IPS DF 19.7 (cell line): Measurements from ENCODE around the gene GFY.
"Not testable (repeated sequence)": the region's sequence is repeated elsewhere in the genome, so short reads cannot be mapped to it uniquely, and the experiment has no call there.

Experiments
- DNase-seq: peaks from one replicate; pipeline ENCODE4 v3.0.0-alpha.2; 2013; ENCODE audit warnings: low read depth, low spot score

GFY gene

GRCh38 chr19:49468746-49469447, 43.7 kb downstream of the GFY start:
- DNase-seq: peak; percentile 90

DNA sequence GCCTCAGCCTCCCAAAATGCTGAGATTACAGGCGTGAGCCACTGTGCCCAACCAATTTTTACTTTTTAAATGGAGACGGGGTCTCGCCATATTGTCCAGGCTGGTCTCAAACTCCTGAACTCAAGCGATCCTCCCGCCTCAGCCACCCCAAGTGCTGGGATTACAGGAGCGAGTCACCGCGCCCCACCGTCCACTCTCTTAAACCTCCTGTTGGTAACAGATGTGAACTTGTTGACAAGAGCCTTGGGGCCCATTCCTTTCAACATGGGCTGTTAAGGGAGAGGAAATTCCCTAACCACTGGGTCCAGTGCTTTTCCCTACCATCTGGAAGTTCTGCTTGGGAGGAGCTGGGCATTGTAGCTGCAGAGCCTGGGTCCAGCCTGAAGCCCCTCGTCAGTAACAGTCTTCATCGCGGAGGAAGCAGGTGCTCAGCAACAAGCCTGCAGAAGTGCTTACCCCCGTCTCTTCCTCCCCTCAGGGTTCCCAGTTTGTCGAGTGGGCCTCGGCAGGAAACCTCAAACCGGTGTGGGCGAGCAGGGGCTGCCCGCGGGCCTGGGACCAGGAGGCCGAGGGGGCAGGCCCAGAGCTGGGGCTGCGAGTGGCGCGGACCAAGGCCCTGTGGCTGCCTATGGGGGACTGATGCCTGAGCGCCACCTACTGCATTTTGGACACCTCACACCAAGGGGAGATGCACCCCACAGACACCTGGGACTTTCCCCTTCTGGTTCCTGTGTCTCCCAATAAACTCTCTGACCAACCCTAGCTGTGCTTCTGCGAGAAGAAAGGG, 44.8 kb downstream of the GFY start:
- no peak for DNase-seq

DNA sequence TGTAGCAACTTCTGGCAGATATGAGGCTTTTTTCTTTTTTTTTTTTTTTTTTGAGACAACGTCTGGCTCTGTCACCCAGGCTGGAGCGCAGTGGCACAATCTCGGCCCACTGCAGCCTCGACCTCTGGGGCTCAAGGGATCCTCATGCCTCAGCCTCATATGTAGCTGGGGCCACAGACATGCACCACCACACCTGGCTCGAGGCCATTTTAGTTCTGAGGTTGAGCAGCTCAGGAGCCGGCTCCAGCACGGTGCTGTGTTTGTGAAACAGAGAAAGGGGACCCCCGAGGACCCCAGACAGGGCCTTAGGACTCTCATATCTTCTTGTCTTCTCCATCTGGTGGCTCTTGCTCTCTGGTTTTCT, 45.4 kb downstream of the GFY start:
- DNase-seq: no peak

DNA sequence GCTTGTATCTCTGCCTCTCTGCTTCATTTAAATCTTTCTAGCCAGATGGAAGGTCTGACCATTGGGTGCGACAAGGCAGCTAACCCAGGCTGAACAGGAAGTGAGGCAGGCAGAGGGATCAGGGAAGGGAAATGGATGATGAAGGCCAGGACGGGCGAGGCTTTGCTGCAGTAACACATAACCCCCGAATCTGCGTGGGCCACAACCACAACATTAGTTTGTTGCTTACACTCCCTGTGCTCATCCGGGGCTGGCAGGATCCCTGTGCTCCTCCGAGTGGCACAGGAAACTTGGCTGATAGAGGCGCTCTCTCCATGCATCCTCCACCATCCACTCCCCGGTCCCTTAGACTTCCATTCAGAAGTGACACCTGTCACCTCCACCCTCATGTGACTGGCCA, 47.7 kb downstream of the GFY start:
- no peak for DNase-seq

DNA sequence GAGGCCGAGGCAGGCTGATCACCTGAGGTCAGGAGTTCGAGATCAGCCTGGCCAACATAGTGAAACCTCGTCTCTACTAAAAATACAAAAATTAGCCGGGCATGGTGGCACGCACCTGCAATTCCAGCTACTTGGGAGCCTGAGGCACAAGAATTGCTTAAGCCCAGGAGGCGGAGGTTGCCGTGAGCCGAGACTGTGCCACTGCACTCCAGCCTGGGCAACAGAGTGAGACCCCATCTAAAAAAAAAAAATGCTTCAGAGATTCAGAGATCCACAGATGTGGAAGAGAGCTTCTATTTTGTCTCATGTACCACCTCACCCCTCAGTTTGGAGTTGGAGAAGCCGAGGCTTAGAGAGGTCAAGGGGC, 48.3 kb downstream of the GFY start:
- DNase-seq: not testable (repeated sequence)

- no peak for DNase-seq
These were observed 48.8 kb downstream of the GFY start, which contains the start of gene FLT3LG for GRCh38 chr19:49473868-49474541. TSS of gene FLT3LG (plus strand) at chr19:49474215. CDS start at chr19:49474640, 425 bp downstream.

DNA sequence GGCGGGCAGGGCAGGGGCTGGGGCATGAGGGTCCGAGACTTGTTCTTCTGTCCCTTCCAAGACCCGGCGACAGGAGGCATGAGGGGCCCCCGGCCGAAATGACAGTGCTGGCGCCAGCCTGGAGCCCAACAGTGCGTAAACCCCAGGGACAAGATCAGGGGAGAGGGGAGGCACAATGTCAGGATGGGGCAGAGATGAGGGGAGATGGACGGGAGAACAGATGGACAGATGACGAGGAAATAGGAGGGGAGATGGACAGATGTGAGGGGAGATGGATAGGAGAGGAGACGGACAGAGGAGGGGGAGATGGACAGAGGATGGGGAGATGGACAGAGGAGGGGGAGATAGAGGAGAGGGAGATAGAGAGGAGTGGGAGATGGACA, 49.3 kb downstream of the GFY start:
- no peak for DNase-seq

- DNase-seq: no peak
These were observed 50.2 kb downstream of the GFY start for GRCh38 chr19:49475191-49475917.

DNA sequence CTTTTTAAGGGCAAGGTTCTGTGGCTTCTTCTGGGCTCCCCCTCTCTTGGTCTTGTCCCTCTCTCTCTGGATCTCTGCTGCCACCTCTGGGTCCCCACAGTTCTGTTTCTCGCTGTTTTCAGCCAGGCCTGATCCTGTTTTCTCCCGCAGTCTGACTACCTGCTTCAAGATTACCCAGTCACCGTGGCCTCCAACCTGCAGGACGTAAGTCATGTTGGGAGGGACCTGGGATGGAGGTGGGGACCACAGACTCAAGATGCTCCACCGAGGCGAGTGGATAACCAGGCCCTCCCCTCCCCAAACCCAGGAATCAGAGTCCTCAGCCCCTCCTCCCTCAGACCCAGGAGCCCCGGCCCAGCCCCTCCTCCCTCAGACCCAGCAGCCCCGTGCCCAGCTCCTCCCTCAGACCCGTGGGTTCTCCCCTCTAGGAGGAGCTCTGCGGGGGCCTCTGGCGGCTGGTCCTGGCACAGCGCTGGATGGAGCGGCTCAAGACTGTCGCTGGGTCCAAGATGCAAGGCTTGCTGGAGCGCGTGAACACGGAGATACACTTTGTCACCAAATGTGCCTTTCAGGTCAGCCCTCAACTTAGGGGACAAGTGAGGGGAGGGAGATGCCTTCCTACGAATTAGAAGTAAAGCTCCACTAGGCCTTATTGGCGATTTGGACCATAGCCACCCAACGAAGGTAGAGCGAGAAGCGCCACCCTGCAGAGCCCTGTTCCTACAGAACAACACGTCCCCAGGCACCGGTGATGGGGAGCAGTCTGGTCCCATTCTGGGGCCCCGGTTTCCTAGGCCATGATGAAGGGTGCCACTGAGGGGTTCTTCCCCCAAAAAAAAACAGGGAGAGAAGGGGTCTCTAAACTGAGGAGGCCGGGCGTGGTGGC, 51.0 kb downstream of the GFY start:
- DNase-seq: no peak
